NCI-H345 treated with DMSO at 0.1 percent for 48 hours (cell line): Measurements from ENCODE around the gene ENTHD1.
"Not testable (repeated sequence)": the region's sequence is repeated elsewhere in the genome, so short reads cannot be mapped to it uniquely, and the experiment has no call there.

Source experiments
- DNase-seq: peaks from one replicate; lab custom pipeline; 2025; ENCODE audit not compliant: unreplicated experiment; lab: John Stamatoyannopoulos, UW

The ENTHD1 gene

DNA sequence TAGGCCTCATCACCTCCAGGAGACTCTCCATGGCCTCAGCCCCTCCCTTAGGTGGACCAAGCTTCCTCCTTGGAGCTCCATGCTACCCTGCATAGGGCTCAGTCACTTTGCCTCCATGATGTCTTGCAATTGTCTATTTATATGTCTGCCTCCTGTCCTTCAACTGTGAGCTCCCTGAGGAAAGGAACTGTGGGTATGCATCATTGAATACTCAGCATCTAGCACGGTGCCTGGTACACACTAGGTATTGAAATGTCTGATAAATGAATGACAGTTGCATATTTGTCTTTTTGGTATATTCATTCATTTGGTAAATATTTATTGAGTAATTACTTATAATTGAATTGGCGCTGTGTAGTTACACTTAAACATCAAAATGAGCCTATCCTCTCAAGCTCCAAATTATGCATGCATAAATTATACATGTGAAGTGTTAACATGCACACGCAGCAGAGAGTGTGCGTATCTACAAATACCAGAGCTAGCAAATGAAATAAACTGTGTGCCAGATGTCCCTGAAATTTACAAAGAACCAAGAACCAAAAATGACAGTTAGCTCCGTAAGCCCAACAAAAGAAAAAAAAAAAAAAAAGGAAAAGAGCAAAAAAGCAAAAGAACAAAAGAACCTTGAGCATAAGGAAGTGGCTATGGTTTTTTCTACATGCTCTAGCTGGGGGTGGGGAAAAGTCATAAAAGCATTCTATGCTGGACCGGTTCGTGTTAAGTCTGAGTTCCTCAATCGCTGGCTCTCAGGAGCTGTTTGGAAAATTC lies 32.5 kb upstream of the ENTHD1 start:
- DNase-seq: no peak

DNA sequence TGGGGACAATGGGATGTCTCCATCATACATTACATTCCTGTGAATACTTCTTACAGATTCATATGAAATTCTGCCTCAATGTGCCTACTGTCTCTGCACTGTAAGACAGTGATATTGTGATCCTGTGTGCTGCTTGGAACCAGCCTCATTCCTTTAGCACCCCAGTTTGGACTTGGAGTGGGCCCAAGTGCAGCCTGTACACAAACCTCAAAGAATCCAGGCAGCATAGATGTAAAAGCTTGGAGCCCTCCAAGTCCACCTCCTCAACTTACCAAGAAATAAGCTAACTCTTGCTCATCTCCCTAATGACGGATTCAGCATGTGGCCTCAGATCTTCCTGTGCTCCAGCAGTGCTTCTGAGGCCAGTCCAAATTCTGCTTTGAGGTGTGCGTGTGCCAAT lies 31.7 kb upstream of the ENTHD1 start:
- DNase-seq: no peak

DNA sequence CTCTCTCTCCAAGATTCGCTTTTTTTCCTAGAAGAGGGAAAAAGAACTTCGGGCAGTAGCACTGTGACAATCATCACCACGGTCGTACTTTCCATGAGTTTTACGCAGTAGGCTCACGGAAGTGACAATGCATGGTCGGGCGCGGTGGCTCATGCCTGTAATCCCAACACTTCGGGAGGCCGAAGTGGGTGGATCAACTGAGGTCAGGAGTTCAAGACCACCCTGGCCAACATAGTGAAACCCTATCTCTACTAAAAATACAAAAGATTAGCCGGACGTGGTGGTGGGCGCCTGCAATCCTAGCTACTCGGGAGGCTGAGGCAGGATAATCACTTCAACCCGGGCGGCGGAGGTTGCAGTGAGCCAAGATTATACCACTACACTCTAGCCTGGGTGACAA lies 30.7 kb upstream of the ENTHD1 start:
- DNase-seq: no peak

DNA sequence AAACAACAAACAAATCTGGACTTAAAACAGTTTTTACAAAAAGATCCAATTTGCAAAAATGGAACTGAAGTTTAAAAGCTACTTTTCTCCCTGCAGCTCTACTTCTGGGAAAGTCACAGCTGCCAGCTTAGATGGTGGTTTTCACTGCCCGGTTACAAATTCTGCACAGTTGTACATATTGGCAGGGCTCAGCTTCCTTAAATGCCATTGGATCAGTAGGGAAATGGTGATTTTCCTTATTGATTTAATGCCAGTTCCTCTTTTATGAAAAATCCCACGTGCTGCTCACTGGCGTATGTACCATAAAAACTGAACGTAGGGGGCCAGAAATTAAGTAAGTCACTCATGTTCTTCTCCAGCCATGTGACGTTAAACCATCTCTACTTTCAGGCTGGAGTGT lies 30.1 kb upstream of the ENTHD1 start:
- DNase-seq: no peak

DNA sequence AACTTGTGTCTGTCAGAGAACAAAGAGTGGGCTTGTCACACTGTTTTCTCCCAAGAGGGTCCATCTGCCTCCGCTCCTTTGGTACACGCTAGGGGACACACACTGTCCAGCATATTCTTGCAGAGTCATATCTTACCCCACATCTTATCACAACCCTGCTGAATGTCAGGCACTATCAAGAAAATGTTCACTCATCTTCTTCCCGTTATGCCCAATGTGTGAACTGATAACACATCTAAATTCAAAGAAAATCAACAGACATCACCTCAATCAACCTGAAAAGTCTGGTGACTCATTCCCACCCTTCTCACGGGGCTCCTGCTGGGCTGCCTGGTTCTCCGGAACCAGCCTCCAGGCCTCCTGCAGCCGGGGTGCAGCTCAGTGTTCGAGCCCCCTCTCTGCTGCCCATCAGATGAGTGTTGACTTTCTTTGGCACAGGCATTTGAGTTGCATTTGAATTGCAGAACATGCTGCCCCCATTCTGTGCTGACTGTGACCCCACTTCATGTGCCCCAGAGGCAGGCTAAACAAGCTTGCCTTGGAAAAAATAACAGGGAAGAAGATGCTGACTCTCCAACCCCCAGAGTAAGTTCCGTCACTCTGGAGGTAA lies 26.7 kb upstream of the ENTHD1 start:
- DNase-seq: no peak

DNA sequence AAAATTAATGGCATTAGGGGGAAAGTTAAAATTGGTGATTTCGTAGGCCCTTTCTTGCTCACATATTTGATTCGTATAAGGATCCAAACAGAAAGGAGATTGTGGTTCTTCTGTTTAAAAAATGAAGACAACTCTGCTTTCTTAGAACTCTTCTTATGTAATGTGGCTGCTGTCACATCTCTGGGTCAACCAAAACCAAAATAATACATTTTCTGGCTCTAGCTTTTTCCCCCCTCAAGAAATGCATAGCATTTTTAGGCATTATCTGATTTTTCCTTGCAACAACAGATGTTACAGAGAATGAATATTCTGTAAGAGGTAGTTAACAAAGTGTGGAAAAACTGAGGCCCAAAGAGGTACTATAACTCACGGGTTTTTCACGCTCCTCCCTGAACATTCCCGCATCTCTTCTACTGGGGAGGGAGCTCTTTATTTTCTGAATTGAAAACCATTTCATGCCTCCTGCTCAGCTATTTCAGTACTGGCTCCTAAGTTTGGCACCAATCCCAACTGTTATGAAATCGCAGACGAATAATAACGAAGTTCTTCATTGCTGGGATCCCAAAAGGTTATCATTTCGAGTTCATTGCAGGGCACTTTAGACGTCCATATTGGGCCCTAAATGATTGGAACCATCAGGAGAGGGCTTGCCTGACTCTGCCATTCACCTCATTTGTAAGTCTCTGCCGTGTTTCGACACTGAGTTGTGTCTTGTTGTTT lies 24.4 kb upstream of the ENTHD1 start:
- DNase-seq: no peak

DNA sequence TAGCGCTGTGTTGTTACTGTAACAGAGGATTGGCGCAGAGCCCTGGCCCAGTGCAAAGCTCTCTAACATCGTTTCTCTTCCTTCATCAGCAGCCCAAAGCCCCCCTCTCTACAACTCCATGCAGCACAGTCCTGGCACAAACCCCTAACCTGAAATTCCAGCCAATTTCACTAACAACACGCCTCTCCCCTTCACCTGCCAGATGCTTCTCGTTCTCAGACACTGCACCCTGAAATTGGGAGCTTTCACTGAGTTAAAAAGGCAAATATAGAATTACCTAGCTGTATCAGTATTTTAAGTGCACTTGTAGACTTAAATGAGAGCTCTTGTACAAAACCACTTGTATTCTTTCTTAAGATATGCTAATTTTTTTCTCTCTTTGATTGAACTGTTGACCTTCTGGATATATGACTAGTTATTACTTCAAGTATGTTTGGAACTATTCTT lies 23.7 kb upstream of the ENTHD1 start:
- DNase-seq: no peak

DNA sequence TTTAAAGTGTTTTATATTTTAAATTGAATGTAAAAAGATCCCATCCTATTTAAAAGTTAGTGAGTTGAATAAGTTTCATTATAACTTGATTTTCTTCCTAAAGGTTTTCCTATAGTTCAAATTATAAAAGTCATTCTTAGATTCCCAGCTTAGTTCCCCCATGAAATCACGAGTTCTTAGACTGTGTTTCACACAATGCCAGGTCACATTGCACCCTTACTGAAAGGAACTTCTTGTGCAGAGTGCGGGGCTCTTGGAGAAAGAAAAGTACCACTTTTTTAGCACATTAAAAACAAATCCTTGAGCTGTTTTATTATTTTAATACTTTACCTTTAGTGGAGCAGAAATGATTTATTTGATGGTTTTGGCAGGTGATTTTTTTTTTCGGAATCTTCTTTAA lies 22.9 kb upstream of the ENTHD1 start:
- DNase-seq: no peak

DNA sequence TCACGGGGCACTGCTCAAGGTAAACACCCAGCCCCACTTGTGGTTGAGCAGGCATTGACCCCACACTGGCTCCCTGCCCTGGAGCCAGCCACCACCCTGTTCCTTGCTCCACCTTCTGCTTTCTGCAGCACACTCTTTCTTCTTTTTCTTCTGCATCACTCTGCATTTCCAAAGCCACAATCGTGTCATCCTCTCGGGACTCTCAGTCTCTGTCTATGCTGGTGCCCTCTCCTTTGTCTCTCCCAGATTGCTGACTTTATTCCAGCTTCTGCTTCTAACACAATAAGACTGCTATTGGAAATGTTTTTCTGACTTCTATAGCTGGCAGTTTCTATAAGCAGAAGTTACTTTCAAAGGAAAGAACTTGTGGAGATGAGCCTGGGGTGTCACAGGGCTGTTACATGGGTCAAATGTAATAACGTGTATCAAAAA lies 21.8 kb upstream of the ENTHD1 start:
- DNase-seq: no peak

DNA sequence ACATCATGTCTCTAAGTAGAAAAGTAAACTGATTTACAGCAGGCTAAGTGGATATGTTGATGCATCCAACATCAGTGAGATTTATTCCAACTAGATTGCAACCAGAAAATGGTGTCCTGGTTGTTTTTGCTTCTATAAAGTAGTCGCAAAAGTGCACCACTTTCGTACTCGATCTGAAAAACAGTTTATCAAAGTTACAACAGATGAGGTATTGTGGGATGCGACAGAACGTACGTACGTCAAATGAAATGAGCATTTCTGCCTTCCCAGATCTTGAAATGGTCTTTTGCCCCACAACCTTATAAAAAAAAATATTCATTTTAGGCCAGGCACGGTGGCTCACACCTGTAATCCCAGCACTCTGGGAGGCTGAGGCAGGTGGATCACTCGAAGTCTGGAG lies 21.0 kb upstream of the ENTHD1 start:
- DNase-seq: no peak

DNA sequence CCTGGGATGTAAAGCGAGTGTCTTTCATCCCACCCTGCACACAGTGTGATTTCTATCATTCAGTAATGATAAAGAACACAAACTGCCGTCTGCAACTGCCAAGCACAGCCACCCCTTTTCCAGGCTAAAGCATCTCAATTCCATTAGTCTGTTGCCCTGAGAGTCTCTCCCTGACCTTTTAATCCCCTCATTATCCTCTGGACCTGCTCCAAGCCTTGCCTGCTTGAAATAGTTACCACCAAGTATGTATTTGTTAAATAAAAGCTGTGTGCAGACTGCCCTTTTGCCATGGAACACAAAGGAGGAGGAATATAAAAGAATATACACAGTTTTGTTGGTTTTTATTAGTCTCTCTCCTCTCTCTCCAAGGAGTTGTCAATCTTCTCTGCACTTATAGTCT lies 20.3 kb upstream of the ENTHD1 start:
- no peak for DNase-seq

DNA sequence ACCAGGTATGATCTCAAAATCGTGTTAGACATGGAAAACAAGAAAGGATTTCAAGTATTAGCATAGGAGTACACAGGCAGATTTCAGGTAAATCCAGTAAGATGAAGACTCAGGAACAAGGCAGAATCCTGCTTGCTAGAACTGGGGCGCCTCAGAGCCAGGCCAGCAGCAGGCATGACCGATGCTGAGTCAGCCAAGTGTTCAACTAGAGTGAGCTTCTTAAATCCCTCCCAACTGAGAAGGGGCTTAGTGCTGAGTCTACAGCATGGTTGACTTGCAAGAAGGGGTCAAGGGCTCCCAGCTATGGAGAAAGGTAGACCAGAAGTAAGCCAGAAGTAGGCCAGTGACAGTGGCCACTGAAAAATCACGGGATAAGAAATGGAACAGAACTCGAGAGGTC lies 19.8 kb upstream of the ENTHD1 start:
- DNase-seq: no peak

DNA sequence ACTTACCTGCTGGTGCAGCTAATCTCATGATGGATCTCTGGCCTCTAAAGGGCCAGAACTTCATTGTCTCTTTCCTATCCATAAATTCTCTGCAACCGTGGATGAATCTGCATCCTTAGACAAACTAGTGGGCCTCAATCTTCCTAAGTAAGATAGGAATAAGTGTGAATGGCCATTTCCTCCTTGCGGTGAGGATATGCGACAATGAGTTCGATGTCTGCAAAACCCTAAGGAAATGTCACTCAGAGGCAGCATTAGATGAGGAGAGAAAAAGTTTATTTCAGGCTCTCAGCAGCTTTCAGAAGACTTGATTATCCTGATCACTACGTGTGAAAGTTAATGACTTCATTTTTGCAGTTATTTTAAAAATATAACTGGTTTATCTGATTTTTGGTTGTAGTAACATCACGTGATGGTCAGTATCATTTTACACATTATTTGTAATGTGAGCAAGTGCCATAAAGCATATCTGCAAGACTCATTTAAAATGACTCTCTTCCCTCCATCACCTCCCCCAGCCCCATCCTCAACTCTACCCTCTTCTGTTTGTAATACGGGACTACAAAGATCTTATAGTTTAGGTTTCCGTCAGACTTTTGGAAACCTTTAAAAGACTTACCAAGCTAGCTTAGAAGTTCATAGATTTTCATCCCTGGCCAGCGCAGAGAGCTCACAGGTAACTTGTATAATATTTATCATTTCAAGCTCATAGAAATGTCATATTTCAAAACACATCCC lies 17.5 kb upstream of the ENTHD1 start:
- no peak for DNase-seq

DNA sequence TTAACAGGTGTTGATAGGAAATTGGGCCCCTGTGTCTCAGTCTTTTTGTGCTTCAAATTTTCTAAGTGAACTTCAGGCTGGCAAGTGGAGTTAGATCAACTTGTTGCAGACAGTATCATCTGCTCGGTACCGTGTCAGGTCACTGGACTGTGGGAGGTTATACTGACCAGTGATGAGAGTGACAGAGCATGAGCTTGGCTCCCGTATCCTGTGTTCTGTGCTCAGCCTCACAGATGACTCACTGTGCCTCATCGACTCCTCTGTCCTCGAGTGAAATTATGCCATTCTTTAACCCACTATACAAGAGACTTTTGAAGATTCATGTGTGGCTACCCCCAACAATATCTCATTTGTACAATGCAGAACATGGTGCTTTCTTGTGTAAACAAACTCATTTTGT lies 15.2 kb upstream of the ENTHD1 start:
- no peak for DNase-seq

DNA sequence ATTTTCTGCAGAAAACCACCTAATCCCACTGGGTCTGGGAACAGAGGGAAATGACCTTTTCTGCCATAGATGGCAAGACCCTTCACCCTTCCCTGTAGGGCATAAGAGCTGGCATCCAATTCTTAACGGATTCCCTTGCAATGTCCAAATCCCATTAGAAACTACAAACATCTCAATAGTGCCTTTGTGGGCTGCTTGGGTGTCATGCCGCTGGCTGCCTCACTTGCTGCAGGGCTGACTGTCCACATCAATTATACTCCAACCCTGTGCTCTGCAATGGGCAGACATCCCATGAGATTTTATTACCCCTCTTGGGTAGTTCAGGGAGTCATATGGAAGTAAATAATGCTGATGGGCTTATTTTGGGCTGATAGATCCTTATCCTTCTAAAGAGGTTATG lies 14.6 kb upstream of the ENTHD1 start:
- no peak for DNase-seq

DNA sequence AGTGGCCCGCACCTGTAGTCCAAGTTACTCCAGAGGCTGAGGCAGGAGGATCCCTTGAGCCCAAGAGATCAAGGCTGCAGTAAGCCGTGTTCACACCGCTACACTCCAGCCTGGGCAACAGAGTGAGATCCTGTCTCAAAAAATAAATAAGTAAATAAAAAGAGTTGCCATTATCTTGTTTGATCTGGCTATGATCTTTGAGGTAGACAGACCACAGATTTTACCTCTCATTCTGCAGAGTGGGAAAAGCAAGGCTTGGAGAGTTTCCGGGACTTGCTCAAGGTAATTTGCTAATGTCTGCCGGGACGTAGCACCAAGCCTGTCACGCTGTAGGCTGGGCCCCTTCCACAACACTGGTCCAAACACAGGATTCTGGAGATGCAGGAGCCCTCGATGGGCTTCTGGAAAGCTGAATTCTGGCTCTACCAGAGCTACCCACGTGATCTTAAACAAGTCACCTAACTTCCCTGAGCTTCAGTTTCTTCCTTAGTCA lies 14.1 kb upstream of the ENTHD1 start:
- no peak for DNase-seq

DNA sequence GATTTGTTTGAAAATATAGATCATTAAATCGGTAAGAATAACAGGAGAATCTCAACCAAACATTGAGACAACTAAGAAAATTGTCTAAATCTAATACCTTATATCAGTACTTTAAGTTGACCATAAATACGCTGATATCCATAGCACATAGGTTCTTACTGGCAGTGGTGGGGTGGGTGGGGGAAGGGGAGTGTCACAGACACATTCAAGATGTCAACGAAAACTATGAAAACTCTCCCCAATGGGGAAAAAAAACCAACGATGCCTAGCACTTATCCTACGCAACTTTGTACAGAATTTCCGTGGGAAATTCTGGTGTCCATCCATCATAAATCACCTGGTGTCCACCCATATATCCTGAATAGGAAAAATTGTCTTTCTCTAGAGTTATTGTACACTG lies 13.5 kb upstream of the ENTHD1 start:
- no peak for DNase-seq

DNA sequence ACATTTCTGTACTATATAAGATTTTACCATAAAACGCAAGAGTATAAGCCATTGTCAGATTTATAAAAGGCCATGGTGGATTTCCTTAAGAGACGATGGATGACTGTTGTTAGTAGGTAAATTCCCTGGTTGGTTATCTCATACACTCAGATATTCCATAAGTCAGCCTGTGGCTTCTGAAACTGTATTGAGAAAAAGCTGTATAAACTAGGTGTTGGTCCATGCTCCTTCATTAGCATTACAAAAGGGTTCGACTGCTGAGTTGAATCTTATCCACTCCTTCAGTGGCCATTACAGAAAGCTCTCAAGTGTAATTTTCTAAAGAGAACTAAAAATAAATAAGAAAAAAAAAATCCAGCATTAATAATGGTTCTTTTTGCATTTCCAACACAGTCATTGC lies 12.6 kb upstream of the ENTHD1 start:
- no peak for DNase-seq

DNA sequence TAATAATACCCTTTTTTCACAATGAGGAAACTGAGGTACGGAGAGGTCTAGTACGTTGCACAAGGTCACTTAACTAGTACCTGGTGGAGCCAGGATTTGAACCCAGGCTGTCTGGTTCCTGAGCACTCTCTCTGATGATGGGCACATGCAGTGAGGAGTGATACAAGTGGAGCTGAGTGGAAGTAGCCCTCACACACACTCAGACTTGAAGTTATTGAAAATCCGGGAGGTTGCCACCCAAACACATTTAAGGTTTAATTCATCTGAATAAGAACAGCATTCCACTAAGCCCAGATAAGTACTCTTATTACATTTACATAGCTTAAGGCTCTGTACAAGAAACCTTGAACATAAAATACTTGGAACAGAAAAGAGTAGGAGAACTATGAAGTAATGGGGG lies 12.1 kb upstream of the ENTHD1 start:
- no peak for DNase-seq

DNA sequence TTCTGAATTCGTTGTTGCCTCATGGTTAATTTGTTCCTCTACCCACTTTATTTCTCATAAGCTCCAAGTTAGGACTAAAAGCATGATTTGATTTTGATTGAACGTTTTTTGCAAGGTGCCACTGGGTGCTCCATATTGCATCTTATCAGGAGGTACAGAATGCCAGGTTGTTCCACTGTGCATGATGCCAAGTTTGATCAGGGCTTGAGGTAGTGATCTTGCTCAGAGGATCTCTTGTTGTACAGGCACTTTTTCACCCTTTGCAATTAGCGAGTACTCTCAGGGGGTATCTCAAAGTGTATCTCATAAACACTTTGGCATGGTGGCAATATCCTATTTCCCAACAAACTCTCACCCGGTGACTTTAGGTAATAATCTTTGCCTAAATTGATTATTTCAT lies 11.3 kb upstream of the ENTHD1 start:
- DNase-seq: no peak

DNA sequence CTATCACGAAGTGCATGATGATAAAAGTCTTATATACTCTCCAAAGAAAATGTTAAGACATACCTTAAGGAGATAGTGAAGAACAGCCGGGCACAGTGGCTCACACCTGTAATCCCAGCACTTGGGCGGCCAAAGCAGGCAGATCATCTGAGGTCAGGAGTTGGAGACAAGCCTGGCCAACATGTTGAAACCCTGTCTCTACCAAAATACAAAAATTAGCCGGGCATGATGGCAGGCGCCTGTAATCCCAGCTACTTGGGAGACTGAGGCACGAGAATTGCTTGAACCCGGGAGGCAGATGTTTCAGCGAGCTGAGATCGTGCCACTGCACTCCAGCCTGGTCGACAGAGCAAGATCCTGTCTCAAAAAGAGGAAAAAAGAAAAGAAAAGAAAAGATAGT lies 10.5 kb upstream of the ENTHD1 start:
- not testable (repeated sequence) for DNase-seq
